Hepatocyte (in vitro differentiated cells): Measurements from ENCODE around the gene CCDC73. TPM values are rescaled to one million over a fixed set of nuclear protein-coding genes. Genes with fewer than 3 reads are reported as not detected.
"Not testable (repeated sequence)": the region's sequence is repeated elsewhere in the genome, so short reads cannot be mapped to it uniquely, and the experiment has no call there.

Experiments
- DNase-seq: peaks from one replicate; pipeline ENCODE4 v3.0.0-alpha.2; 2016; ENCODE audit warnings: low spot score
- H2AFZ ChIP-seq: fragments of 200-600 bp; sonication (generic); 2 replicates; pipeline ENCODE4 v1.6.0; 2016; ENCODE audit warnings: antibody characterized with exemption, mild to moderate bottlenecking
- H3K27ac ChIP-seq: fragments of 200-600 bp; sonication (generic); 2 replicates; pipeline ENCODE4 v1.5.1; 2016; ENCODE audit warnings: mild to moderate bottlenecking
- H3K27me3 ChIP-seq: fragments of 200-600 bp; sonication (generic); 2 replicates; pipeline ENCODE4 v1.6.1; 2016
- H3K36me3 ChIP-seq: fragments of 200-600 bp; sonication (generic); replicated peaks from 2 replicates; pipeline ENCODE4 v1.5.1; 2016; ENCODE audit warnings: low read depth; ENCODE audit not compliant: insufficient read depth
- H3K4me1 ChIP-seq: fragments of 200-600 bp; sonication (generic); 2 replicates; pipeline ENCODE4 v1.5.1; 2016; ENCODE audit warnings: mild to moderate bottlenecking, moderate library complexity; ENCODE audit not compliant: insufficient read depth
- H3K4me2 ChIP-seq: fragments of 200-600 bp; sonication (generic); 2 replicates; pipeline ENCODE4 v1.6.0; 2016
- H3K4me3 ChIP-seq: fragments of 200-600 bp; sonication (generic); 2 replicates; pipeline ENCODE4 v1.5.1; 2016; ENCODE audit warnings: mild to moderate bottlenecking
- H3K79me2 ChIP-seq: fragments of 200-600 bp; sonication (generic); 2 replicates; pipeline ENCODE4 v1.6.0; 2017; ENCODE audit warnings: mild to moderate bottlenecking
- H3K9me2 ChIP-seq: fragments of 200-600 bp; sonication (generic); replicated peaks from 2 replicates; pipeline ENCODE4 v1.6.0; 2017; ENCODE audit warnings: mild to moderate bottlenecking; ENCODE audit not compliant: insufficient read depth
- H3K9me3 ChIP-seq: fragments of 200-600 bp; sonication (generic); 2 replicates; pipeline ENCODE4 v1.5.1; 2016; ENCODE audit warnings: low read depth, mild to moderate bottlenecking
- H4K20me1 ChIP-seq: fragments of 200-600 bp; sonication (generic); 2 replicates; pipeline ENCODE4 v1.6.0; 2016; ENCODE audit warnings: mild to moderate bottlenecking; ENCODE audit not compliant: insufficient read depth, poor library complexity, severe bottlenecking
- EZH2 ChIP-seq: fragments of 200-600 bp; sonication (generic); IDR thresholded peaks from 2 replicates; pipeline ENCODE4 v1.6.1; 2016; ENCODE audit warnings: antibody characterized with exemption, mild to moderate bottlenecking, borderline replicate concordance
- EZH2phosphoT487 ChIP-seq: fragments of 200-600 bp; sonication (generic); IDR thresholded peaks from one replicate; pipeline ENCODE4 v1.6.1; 2018; ENCODE audit warnings: antibody characterized with exemption, mild to moderate bottlenecking, low read depth, moderate library complexity; ENCODE audit not compliant: unreplicated experiment, severe bottlenecking
- WGBS: methylation state at CpG from one replicate; pipeline ENCODE4 v1.1.6; 2016; ENCODE audit warnings: low lambda C conversion rate; ENCODE audit errors: missing lambda C conversion rate; 5-methylcytosine and 5-hydroxymethylcytosine counted together
- polyA plus RNA-seq: library from polyadenylated mRNA; unstranded; fragments of >200 nt; fragmentation: Nextera tagmentation; extraction: Ambion mirVana; gene quantifications from 2 replicates; pipeline ENCODE4 v1.2.1, GENCODE V29; 2016
- total RNA-seq: library from RNA; depleted of rRNA; stranded (reverse); fragments of >200 nt; gene quantifications from 2 replicates; pipeline ENCODE4 v1.2.3, GENCODE V29; 2014
- TF ChIP-seq, protein P1 (sequence below): fragments of 200-600 bp; sonication (generic); IDR thresholded peaks from 2 replicates; pipeline ENCODE4 v1.5.1; 2016; ENCODE audit warnings: antibody characterized with exemption, mild to moderate bottlenecking; ENCODE audit not compliant: poor library complexity

Gene CCDC73
- total and polyA plus RNA-seq, 2 experiments from 2014 or later = 0.03 TPM; not detected in 1

DNA sequence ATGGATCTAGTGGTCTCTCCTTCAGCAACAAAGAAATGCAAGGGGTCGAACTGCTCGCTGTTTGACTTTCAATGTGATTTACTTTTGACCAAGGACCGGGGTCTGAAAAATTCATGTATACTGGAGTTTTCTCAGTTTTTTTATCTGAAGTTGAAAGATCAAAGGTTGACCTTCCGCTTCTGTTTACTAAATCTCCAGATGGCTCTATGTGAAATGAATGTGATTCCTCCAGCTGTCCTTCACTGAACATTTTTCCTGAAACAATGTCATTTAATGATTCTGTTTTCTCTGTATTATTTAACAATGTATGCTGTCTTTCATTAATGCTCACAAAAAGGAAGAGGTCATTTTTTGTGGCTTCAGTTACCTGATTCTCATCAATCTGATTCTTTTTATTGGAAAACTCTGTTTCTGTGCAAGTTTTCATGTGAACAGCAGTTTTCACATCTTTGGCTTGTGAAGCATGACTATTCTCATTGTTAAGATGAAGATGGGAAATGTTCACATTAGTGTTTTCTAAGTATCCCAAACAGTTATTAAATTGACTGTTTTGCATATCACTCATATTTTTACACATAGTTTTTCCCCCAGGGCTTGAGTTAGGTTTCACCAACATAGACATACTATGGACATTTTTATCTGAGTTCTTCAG is 180.8 kb downstream of the CCDC73 start:
- H4K20me1 ChIP-seq = no peaks in the 10 kb centered on the region
- no peak overlapping the region for H2AFZ ChIP-seq
- WGBS = 31% methylated on average over 4 of the region's 4 CpGs
- no peak for DNase-seq
- no peaks in the 10 kb centered on the region for H3K36me3 ChIP-seq
- no peaks in the 10 kb centered on the region for H3K27me3 ChIP-seq
- H3K9me2 ChIP-seq = no peaks in the 10 kb centered on the region
- no peaks in the 10 kb centered on the region for H3K4me1 ChIP-seq
- no peaks in the 10 kb centered on the region for H3K79me2 ChIP-seq
- no peaks in the 10 kb centered on the region for H3K9me3 ChIP-seq
- H3K4me2 ChIP-seq = no peak overlapping the region
- no peak for TF ChIP-seq EZH2phosphoT487
- no peak for TF ChIP-seq EZH2
- TF ChIP-seq, protein P1, sequence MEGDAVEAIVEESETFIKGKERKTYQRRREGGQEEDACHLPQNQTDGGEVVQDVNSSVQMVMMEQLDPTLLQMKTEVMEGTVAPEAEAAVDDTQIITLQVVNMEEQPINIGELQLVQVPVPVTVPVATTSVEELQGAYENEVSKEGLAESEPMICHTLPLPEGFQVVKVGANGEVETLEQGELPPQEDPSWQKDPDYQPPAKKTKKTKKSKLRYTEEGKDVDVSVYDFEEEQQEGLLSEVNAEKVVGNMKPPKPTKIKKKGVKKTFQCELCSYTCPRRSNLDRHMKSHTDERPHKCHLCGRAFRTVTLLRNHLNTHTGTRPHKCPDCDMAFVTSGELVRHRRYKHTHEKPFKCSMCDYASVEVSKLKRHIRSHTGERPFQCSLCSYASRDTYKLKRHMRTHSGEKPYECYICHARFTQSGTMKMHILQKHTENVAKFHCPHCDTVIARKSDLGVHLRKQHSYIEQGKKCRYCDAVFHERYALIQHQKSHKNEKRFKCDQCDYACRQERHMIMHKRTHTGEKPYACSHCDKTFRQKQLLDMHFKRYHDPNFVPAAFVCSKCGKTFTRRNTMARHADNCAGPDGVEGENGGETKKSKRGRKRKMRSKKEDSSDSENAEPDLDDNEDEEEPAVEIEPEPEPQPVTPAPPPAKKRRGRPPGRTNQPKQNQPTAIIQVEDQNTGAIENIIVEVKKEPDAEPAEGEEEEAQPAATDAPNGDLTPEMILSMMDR = no peak
- no peak overlapping the region for H3K27ac ChIP-seq
- H3K4me3 ChIP-seq = no peak overlapping the region

DNA sequence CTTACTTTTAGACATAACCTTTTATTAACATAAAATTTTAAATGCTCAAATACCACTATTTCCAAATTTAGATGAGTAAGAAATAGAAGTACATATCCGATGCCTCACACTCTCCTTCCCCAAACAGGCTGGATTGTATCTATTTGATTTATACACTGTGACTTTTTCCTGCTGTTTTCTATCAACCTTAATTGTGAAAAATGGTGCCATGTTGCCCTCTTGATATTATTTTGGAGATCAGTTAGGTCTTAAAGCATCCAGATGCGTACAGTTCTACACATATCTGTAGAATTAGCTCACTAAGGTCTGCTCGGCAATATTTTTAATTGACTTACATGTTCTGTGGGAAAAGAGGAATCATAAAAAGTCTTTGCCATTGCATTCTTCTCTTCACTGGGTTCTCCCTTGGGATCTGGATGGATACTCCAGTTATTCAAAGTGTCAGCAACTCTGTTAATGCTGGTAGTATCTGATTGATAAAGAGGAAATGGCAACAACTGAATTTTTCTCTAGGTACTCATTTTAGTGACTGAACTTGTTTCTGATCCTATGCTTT is 183.6 kb downstream of the CCDC73 start:
- no peaks in the 10 kb centered on the region for H3K4me1 ChIP-seq
- H3K9me2 ChIP-seq = no peaks in the 10 kb centered on the region
- H3K4me3 ChIP-seq = no peak overlapping the region
- H3K4me2 ChIP-seq = no peak overlapping the region
- H3K36me3 ChIP-seq = no peaks in the 10 kb centered on the region
- no peaks in the 10 kb centered on the region for H4K20me1 ChIP-seq
- no peaks in the 10 kb centered on the region for H3K27me3 ChIP-seq
- no peaks in the 10 kb centered on the region for H3K79me2 ChIP-seq
- no peak overlapping the region for H2AFZ ChIP-seq
- H3K9me3 ChIP-seq = no peaks in the 10 kb centered on the region
- H3K27ac ChIP-seq = no peak overlapping the region
- no peak for DNase-seq
- TF ChIP-seq EZH2 (no peak), EZH2phosphoT487 (no peak)
- TF ChIP-seq, protein P1 = no peak
- 95% methylated on average over 3 of the region's 3 CpGs for WGBS

DNA sequence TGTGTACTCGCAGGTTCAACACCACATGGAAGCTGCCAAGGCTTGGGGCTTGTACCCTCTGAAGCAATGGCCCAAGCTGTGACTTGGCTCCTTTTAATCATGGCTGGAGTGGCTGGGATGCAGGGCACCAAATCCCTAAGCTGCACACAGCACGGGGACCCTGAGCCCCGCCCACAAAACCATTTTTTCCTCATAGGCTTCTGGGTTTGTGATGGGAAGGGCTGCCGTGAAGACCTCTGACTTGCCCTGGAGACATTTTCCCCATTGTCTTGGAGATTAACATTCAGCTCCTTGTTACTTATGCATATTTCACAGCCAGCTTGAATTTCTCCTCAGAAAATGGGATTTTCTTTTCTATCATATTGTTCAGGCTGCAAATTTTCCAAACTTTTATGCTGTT is 185.6 kb downstream of the CCDC73 start:
- not testable (repeated sequence) for H3K9me3 ChIP-seq, H4K20me1 ChIP-seq, H3K4me2 ChIP-seq, H3K79me2 ChIP-seq, H3K4me1 ChIP-seq, H2AFZ ChIP-seq, DNase-seq, H3K27ac ChIP-seq, H3K9me2 ChIP-seq, H3K4me3 ChIP-seq, H3K36me3 ChIP-seq, H3K27me3 ChIP-seq
- WGBS = 94% methylated on average over 4 of the region's 4 CpGs

DNA sequence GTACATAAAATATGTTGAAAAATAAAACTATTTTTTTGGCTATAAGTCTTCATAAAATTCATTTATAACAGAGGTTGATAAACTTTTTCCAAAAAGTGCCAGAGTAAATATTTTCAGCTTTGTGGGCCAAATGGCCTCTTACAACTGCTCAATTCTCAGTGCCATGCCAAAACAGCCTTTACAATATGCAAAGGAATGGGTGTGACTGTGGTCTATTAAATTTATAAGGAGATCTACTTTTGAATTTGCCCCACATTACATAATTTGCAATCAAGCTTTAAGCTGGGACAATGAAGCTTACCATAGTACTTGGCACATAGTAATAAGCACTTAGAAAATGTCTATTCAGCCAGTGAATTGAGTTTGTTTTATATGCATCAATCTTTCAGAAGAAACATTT is 188.2 kb downstream of the CCDC73 start:
- no peak for DNase-seq
- Histone ChIP-seq H3K4me2 (no peak overlapping the region), H2AFZ (no peak overlapping the region), H4K20me1 (no peaks in the 10 kb centered on the region), H3K79me2 (no peaks in the 10 kb centered on the region), H3K27ac (no peak overlapping the region), H3K36me3 (no peaks in the 10 kb centered on the region), H3K4me1 (no peaks in the 10 kb centered on the region), H3K4me3 (no peak overlapping the region), H3K9me2 (no peaks in the 10 kb centered on the region), H3K9me3 (no peaks in the 10 kb centered on the region), H3K27me3 (no peaks in the 10 kb centered on the region)
- no peak for TF ChIP-seq EZH2phosphoT487
- TF ChIP-seq EZH2 = no peak
- TF ChIP-seq, protein P1 = no peak
